Measurements from ENCODE around the gene TSTD1.
"Not testable (repeated sequence)": the region's sequence is repeated elsewhere in the genome, so short reads cannot be mapped to it uniquely, and the experiment has no call there.

Gene TSTD1

DNA sequence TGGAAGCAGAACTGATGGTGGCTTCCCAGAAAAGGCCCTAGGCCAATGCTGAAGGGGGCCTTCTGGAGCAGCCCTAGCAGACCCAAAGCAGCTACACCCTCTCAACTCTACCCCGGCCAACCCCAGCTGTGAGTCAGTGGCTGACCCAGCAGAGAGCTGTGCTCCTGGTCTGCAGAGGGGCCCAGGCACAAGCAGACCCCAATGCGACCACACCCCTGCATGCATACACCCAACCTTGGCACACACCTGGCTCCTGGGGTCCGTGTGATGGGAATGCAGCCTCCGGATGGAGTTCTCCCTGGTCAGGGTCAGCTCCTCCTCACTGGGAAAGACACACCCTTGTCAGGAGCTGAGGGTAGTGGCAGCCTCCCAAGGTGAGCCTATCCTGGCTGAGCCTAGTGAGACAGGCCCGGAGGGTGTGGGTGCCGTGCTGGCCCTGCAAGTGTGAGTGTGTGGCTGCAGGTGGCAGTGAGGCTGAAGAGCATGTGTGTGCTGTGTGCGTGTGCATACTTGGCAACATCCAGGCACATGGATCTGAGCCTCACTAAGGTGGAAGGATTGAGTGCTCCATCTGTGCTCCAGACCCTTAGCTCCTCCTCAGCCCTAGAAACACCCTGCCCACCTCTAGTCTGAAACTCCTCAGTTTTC, 34.8 kb upstream of the TSTD1 start:
- Mint-ChIP-seq H3K9me3 (no peaks in the 10 kb centered on the region), H3K27me3 (no peaks in the 10 kb centered on the region), H3K4me3 (no peak overlapping the region), H3K27ac (no peak overlapping the region), H3K36me3 (no peaks in the 10 kb centered on the region), H3K4me1 (peaks cover 33% of the 10 kb centered on the region)

- H3K4me1 Mint-ChIP-seq, result peaks cover 39% of the 10 kb centered on the region
These were observed 34.1 kb upstream of the TSTD1 start for GRCh38 chr1:161072751-161073449.

GRCh38 chr1:161071886-161072371, 33.2 kb upstream of the TSTD1 start:
- H3K36me3 Mint-ChIP-seq, result no peaks in the 10 kb centered on the region
- H3K4me1 Mint-ChIP-seq, result peaks cover 49% of the 10 kb centered on the region
- H3K27ac Mint-ChIP-seq, result peak overlapping the region; percentile 19

More at GRCh38 chr1:161072751-161073449, 34.1 kb upstream of the TSTD1 start:
- H3K27ac Mint-ChIP-seq, result peak overlapping the region; percentile 27
- no peaks in the 10 kb centered on the region for H3K36me3 Mint-ChIP-seq
- H3K27me3 Mint-ChIP-seq, result no peaks in the 10 kb centered on the region
- H3K9me3 Mint-ChIP-seq, result no peaks in the 10 kb centered on the region
- no peak overlapping the region for H3K4me3 Mint-ChIP-seq

DNA sequence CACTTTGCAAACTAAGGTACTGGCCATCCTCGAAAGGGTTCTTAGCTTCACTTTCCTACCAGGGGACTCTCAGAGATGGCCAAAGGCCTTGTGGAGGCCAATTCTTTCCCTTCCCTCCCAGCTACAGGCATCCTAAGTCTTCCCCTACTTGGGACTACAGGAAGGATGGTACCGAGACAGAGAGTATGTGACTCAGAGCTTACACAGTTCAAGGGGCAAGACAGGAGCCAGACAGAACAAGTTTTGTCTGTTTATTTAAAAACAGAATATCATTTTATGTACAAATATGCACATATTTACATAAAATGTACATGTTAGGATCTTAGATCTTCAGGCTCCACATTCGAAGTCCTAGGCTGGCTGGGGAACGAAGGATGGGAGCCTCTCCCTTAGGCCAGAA, 32.0 kb upstream of the TSTD1 start:
- peak overlapping the region; percentile 97 for H3K27ac Mint-ChIP-seq
- H3K27me3 Mint-ChIP-seq, result no peaks in the 10 kb centered on the region
- peaks cover 3% of the 10 kb centered on the region for H3K36me3 Mint-ChIP-seq
- H3K9me3 Mint-ChIP-seq, result no peaks in the 10 kb centered on the region
- peak overlapping the region; percentile 75 for H3K4me3 Mint-ChIP-seq
- peaks cover 58% of the 10 kb centered on the region for H3K4me1 Mint-ChIP-seq

More at GRCh38 chr1:161071886-161072371, 33.2 kb upstream of the TSTD1 start:
- no peaks in the 10 kb centered on the region for H3K9me3 Mint-ChIP-seq
- no peak overlapping the region for H3K4me3 Mint-ChIP-seq
- H3K27me3 Mint-ChIP-seq, result no peaks in the 10 kb centered on the region

DNA sequence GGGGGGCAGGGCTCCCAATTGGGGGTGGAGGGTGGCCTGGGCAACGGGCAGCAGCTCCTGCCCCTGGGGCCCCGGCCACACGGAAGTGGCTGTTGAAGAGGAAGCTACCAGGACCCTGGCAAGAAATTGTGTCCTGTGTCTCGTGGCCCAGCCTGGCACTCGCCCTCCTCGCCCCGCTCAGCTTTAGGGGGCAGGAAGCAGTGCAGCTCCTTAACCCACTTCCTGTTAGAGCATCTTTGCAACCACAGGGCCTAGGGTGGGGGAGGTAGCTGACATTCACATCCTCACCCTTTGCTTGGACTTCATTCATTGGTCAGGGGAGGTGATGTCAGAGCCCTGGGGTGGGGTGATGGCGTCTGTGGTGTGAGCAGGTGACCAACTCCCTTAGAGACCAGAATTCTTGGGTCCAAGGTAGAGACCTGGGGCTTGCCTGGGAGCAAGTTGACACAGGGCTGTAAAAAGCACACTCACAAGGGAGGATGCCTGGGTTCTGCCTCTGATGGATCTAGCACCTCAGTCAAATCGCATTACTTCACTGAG, 31.0 kb upstream of the TSTD1 start, which contains the start of gene ARHGAP30:
ARHGAP30 (minus strand) TSS at position 161 of the 540 bp plus-strand sequence. CDS start 267 bp downstream, outside the sequence.
- H3K4me1 Mint-ChIP-seq, result peaks cover 64% of the 10 kb centered on the region
- H3K4me3 Mint-ChIP-seq, result peak within 1 kb of the TSS; percentile 95
- H3K27me3 Mint-ChIP-seq, result no peaks in the 10 kb centered on the region
- no peaks in the 10 kb centered on the region for H3K9me3 Mint-ChIP-seq
- peaks cover 3% of the 10 kb centered on the region for H3K36me3 Mint-ChIP-seq
- peak within 1 kb of the TSS; percentile 97 for H3K27ac Mint-ChIP-seq

DNA sequence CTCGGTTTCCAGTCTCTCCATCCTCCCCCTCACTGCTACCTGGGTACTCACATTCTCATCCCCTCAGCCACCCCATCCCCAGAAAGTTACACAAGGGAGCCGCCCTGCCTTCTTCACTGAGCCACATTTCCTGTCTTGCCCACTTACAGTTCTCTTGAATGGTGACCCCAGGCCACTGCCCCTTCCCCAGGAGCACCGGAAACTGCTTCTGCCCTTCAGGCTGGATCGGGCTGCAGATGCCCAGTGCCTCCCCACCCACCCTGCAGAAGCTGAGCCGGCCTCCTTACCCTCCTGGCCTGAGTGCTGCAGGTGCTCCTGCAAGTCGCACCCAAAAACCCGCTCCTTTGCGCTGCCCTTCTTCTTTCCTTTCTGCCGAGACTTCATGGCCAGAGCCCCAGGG, 30.5 kb upstream of the TSTD1 start:
- peaks cover 69% of the 10 kb centered on the region for H3K4me1 Mint-ChIP-seq
- no peaks in the 10 kb centered on the region for H3K27me3 Mint-ChIP-seq
- peaks cover 8% of the 10 kb centered on the region for H3K36me3 Mint-ChIP-seq
- peak overlapping the region; percentile 97 for H3K27ac Mint-ChIP-seq
- no peaks in the 10 kb centered on the region for H3K9me3 Mint-ChIP-seq
- H3K4me3 Mint-ChIP-seq, result peak overlapping the region; percentile 95

- H3K4me3 Mint-ChIP-seq, result peak overlapping the region; percentile 95
- H3K27ac Mint-ChIP-seq, result peak overlapping the region; percentile 97
- peaks cover 8% of the 10 kb centered on the region for H3K36me3 Mint-ChIP-seq
- H3K27me3 Mint-ChIP-seq, result no peaks in the 10 kb centered on the region
- H3K9me3 Mint-ChIP-seq, result no peaks in the 10 kb centered on the region
- peaks cover 76% of the 10 kb centered on the region for H3K4me1 Mint-ChIP-seq
These were observed 29.8 kb upstream of the TSTD1 start for GRCh38 chr1:161068306-161069234.

DNA sequence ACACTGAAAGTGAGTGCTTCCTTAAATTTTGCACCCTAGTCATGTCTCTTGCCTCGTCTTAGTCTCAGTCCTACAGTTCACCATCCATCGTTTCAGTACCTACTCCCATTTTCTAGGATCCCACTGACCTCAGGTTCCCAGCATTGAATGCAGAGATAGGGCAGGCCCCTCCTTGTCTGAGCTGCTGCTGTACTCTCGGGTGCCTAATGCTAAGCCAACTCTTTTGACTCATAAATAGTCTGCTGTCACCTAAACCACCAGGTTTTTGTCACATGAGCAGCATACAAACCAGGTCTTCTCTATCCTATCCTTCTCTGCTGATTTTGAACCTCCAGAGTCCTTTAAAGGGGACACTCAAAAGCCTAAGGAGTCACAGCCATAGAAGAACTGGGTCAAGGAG, 27.9 kb upstream of the TSTD1 start:
- Mint-ChIP-seq H3K27ac (peak overlapping the region; percentile 98), H3K36me3 (peaks cover 11% of the 10 kb centered on the region), H3K9me3 (no peaks in the 10 kb centered on the region), H3K4me1 (peaks cover 88% of the 10 kb centered on the region), H3K27me3 (no peaks in the 10 kb centered on the region), H3K4me3 (peak overlapping the region; percentile 95)

DNA sequence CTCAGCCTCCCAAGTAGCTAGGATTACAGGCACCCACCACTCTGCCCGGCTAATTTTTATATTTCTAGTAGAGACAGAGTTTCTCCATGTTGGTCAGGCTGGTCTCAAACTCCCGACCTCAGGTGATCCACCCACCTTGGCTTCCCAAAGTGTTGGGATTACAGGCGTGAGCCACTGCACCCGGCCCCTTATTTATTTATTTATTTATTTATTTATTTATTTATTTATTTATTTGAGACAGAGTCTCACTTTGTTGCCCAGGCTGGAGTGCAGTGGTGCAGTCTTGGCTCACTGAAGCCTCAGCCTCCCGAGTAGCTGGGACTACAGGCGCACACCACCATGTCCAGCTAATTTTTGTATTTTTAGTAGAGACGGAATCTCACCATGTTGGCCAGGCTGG, 26.9 kb upstream of the TSTD1 start:
- H3K4me1 Mint-ChIP-seq, result peaks cover 83% of the 10 kb centered on the region
- H3K9me3 Mint-ChIP-seq, H3K27me3 Mint-ChIP-seq: not testable (repeated sequence)
- peaks cover 11% of the 10 kb centered on the region for H3K36me3 Mint-ChIP-seq
- peak overlapping the region; percentile 72 for H3K4me3 Mint-ChIP-seq
- peak overlapping the region; percentile 87 for H3K27ac Mint-ChIP-seq

DNA sequence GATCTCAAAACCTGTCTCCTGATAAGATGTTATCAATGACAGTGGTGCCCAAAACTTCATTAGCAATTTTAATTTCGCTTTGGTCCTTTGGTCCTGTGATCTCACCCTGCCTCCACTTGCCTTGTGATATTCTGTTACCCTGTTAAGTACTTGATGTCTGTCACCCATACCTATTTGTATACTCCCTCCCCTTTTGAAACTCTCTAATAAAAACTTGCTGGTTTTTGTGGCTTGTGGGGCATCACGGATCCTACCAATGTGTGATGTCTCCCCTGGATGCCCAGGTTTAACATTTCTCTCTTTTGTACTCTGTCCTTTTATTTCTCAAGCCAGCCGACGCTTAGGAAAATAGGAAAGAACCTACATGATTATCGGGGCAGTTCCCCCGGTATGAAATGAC, 25.2 kb upstream of the TSTD1 start:
- H3K9me3 Mint-ChIP-seq, H3K27me3 Mint-ChIP-seq: not testable (repeated sequence)
- Mint-ChIP-seq H3K27ac (peak overlapping the region; percentile 97), H3K36me3 (peaks cover 17% of the 10 kb centered on the region), H3K4me3 (peak overlapping the region; percentile 84), H3K4me1 (peaks cover 86% of the 10 kb centered on the region)

- no peaks in the 10 kb centered on the region for H3K27me3 Mint-ChIP-seq
These were observed 22.7 kb upstream of the TSTD1 start for GRCh38 chr1:161061419-161061818.

GRCh38 chr1:161059293-161059692, 20.5 kb upstream of the TSTD1 start:
- Mint-ChIP-seq H3K27me3 (no peaks in the 10 kb centered on the region), H3K36me3 (peaks cover 15% of the 10 kb centered on the region), H3K4me3 (no peak overlapping the region), H3K9me3 (no peaks in the 10 kb centered on the region), H3K4me1 (peaks cover 66% of the 10 kb centered on the region), H3K27ac (peak overlapping the region; percentile 93)

More at GRCh38 chr1:161061419-161061818, 22.7 kb upstream of the TSTD1 start:
- H3K36me3 Mint-ChIP-seq, result peaks cover 19% of the 10 kb centered on the region
- H3K27ac Mint-ChIP-seq, result peak overlapping the region; percentile 94
- H3K4me3 Mint-ChIP-seq, result no peak overlapping the region
- H3K9me3 Mint-ChIP-seq, result no peaks in the 10 kb centered on the region
- peaks cover 75% of the 10 kb centered on the region for H3K4me1 Mint-ChIP-seq

DNA sequence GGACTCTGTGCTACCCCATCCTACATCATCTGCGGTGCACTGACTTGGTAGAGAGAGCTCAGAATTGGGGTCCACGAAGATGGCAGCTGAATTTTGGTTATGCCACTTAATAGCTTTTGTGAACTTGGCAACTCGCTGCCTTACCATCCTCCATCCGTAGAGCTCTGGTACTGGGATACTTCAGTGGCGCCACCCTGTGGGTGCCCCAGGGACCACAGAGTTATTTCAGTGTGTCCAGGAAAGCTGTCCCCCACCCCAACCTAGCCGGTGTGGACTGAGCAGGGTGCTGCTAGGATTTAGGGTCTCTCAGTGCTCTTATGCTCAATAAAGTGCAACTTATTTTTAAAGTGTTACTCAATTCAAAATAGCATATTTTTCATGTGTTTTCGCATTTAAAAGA, 16.0 kb upstream of the TSTD1 start:
- no peaks in the 10 kb centered on the region for H3K9me3 Mint-ChIP-seq
- peaks cover 21% of the 10 kb centered on the region for H3K36me3 Mint-ChIP-seq
- peak overlapping the region; percentile 17 for H3K27ac Mint-ChIP-seq
- peaks cover 30% of the 10 kb centered on the region for H3K4me1 Mint-ChIP-seq
- H3K4me3 Mint-ChIP-seq, result no peak overlapping the region
- no peaks in the 10 kb centered on the region for H3K27me3 Mint-ChIP-seq

- peaks cover 17% of the 10 kb centered on the region for H3K36me3 Mint-ChIP-seq
These were observed 15.5 kb upstream of the TSTD1 start for GRCh38 chr1:161054232-161054631.

GRCh38 chr1:161052899-161053298, 14.1 kb upstream of the TSTD1 start:
- peaks cover 27% of the 10 kb centered on the region for H3K4me1 Mint-ChIP-seq
- H3K4me3 Mint-ChIP-seq, result no peak overlapping the region
- no peaks in the 10 kb centered on the region for H3K27me3 Mint-ChIP-seq
- peaks cover 22% of the 10 kb centered on the region for H3K36me3 Mint-ChIP-seq
- peak overlapping the region; percentile 65 for H3K27ac Mint-ChIP-seq
- H3K9me3 Mint-ChIP-seq, result no peaks in the 10 kb centered on the region

More at GRCh38 chr1:161054232-161054631, 15.5 kb upstream of the TSTD1 start:
- Mint-ChIP-seq H3K4me1 (peaks cover 24% of the 10 kb centered on the region), H3K9me3 (no peaks in the 10 kb centered on the region), H3K27me3 (no peaks in the 10 kb centered on the region), H3K27ac (no peak overlapping the region), H3K4me3 (no peak overlapping the region)

Data from activated naive CD4-positive, alpha-beta T cell treated with anti-CD3 and anti-CD28 coated beads, Interleukin-2, amount 50 U/mL, for 24 hours (primary cell).